ENCODE data around the gene CDK6.

The CDK6 gene

DNA sequence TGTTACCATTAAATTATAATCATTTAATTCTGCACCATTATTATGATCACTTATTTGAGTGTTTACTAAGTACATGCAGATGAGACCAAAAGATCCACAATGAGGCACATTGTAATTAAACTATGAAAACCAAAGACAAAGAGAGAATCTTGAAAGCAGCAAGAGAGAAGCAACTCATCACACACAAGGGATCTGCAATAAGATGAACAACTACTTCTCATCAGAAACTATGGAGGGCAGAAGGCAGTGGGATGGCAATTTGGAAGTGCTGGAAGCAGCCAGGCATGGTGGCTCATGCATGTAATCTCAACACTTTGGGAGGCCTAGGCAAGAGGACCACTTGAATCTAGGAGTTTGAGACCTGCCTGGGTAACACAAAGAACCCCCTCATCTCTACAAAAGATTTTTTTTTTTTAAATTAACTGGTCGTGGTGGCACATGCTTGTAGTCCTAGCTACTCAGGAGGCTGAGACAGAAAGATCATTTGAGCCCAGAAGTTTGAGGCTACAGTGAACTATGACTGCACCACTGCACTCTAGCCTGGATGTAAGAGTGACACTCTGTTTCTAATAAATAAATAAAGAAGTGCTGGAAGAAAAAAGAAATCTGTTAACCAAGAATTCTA lies 47.7 kb downstream of the CDK6 start:
- DNase-seq: no peak

DNA sequence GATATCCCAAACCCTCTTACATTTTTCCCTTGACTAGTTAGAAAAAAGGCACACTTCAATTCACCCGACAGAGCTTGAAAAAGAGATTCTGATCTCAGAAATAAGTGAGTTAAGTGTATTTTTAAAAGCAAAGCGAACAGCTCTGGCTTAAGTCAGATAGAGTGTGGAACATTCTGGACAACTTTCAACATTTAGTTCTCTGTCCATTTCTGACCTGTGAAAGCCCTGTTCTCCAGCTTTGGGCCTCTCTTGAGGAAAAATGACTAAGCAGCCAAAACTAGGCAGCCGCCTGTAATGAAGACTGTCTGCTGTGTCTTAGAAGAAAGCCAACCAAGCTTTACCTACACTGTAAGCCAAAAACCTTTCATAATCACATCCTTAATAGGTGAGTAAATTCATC lies 50.5 kb downstream of the CDK6 start:
- no peak for DNase-seq

DNA sequence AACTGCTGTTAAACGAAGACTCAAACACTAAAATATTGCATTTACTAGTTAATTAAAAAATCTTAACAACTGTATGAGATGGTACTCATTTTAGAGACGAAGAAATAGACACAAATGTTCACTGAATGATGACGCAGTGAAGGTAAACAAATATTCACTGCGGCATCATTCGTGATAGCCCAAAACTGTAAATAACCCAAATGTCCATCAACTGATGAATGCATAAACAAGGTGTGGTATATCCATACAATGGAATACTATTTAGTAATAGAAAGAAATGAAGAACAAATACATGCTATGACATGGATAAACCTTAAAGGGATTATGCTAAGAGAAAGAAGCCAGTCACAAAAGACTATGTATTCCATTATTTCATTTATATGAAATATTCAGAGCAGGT lies 51.4 kb downstream of the CDK6 start:
- no peak for DNase-seq

DNA sequence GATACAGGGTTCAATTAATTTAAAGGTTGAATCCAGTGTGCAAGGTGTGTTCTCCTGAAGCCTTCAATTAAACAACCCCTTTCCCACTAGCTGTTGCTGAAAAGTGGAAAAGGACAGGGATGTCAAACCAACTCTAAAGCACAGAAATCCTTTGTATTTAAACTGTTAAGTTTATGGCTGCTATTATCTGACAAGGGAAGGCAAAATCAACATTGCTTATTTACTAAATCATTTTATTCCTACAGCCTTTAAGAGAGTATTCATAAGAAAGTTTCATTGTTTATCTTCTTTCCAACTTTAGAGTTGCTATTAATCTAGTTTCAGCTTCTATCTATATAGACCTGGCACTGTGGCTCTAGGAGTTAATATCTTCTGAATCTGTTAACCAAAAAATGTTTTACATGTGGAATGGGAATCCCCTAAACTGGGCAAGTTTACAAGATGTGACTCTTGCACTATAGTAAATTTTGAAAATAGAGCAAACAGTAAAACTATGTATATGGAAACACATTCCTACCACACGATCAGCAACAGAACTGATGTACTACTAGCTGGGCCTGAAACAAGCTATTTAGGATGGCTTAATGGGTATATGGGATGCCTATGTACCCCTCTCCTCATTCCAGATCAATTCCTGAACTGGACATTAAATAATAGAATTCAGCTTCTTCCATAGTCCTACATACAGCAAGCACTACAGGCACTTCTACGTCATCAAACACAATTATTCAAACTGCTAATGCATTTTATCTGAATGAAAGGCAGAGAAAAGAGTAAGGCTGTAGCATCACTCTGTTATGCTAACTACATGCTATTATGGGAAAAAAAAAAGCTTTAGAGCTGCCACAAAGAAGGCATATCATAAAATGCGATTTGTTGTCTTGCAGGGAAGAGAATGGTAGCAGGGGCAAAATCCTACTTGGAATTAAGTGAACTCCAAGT lies 52.8 kb downstream of the CDK6 start:
- DNase-seq: no peak

DNA sequence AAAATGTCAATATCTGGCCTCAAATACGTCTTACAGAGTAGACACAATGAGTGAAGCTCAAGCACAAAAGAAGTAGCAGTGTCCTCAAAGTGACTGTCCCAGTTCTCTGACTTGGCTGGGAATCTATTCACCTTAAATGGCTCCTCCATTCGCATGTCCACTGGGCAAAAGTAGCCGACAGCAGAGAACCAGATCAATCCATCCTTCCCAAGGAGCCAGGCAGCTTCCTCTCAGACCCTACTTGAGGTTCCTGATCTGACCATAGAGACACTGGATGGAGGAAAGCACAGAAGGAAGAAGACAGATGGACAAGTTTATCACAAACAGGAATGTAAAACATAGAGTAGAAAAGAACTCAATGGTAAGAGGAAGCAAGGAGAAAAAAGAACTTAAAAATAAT lies 53.5 kb downstream of the CDK6 start:
- no peak for DNase-seq

DNA sequence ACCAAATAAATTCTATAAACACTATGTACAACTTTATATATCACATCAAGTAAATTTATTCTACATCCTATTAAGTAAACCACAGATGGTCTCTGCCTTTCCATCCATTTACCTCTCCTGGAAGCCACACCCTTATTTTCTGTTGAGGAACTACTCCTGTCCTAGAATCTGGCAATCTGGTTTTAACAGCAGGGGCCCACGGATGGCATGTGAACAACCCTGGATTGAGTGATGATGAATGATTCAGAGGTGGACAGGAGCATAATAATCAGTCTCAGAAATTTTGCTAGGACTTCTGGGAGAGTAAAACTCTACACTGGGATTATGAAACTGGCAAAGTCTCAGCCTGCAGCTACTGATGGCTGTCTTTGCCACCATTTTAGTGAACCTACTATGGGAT lies 54.1 kb downstream of the CDK6 start:
- DNase-seq: peak; percentile 79

DNA sequence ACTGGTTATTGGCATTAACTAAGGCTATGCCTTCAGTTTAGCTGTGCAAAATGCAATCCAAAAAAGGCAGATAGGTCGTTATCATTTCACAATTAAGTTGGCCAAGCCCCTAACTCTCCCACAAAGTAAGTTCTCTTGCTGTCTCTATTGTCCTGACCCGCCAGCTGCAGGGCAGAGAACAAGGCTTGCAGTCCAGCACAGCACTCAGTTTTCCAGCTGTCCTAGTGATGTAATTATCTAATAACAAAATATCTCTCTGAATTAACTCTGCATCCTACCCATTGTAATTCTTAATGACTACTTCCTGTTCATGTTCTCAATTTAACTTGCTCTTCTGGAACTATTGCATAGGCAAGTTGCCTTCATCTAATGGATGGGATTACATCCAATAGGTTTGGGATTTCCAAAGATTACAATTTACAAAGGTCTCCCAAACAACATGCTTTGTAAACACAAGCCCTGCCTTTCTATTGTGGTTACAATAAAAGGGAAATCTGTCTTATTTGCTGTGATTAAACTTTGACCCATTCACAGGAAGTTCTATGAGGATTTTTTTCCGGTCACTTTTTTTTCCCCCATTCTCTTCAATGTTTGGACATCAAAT lies 55.2 kb downstream of the CDK6 start:
- peak; percentile 83 for DNase-seq

DNA sequence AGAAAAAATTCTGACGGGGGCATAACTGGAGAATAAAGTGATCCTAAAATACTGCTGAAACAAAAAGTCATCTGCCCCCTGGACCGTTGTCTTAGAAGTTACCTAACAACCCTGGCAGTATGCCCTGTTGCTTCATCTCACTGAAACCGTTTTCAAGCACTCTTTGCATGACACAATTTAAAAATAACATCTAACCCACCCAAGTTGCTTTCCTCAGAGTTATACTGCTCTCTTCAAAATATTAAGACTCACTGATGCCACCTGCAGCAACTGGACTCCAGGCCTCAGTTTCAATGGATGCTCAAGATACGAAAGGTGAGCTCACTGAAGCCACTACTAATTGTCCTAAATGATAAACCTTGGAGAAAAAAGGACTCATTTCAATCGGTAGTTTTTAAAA lies 57.4 kb downstream of the CDK6 start:
- DNase-seq: peak; percentile 6

DNA sequence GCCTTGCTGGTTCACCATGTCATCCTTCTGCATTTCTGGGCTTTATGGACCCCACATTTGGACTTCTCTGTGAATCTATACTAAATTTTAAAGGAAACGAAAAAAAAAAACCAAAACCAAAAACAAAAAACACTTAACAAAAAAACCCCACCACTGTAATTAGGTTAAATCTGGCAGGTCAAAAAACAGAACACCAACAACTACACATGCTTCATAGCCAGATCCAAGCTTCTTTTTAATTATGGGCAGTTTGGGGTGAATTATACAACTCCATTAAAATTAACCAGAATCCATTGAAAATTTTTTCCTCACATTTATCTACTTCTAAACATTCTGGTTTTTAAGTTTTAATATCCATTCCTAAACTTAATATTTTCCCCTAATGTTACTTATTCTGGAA lies 58.4 kb downstream of the CDK6 start:
- DNase-seq: no peak

DNA sequence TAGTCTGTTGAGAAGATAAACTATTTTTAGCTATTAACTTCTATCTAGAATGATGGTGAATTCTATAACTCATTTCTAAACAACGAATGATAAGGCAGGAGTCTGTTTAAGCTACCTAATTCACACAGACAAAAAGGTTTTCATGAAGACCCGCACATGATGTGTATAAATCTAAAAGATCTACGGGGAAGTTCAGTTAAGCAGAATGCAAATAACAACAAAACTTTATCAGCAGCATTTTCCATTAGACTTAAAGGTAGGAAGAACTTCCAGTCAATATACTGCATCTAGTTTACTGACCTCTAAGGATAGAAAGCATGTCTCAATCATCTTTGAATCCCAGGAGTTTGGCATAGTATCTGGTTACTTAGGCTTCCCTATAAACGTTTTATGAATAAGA lies 62.6 kb downstream of the CDK6 start:
- no peak for DNase-seq

DNA sequence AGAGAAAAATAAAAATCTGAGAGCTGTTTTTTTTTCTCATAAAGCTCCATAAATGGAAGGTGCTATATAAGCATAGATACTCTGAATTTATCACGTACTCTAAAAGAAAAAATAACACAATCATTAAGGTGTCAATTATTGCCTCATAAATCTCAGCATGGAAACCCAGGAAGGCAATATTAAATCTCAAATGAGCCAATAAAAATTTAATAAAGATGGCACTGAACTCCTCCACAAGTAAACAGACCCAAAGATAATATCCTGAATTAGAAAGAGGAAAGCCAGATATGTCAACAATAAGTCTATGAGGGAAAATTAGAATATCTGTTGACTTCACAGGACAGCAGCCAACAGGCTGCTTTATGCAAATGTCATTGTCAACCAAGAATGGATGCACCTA lies 66.5 kb downstream of the CDK6 start:
- peak; percentile 41 for DNase-seq

DNA sequence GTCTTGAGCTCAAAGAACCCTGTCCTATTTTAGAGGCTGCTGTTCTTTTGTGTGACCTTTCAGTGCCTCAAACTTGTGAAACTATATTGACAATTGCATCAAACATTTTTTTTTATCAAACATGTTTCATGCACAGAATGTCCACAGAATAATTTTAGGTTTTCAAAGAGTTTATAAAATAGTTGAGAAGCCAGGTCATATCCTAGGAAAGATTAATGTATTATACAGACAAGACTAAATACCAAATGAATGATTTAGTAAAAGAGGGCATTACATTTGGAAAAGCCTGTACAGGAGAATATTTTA lies 67.0 kb downstream of the CDK6 start:
- DNase-seq: peak; percentile 47

DNA sequence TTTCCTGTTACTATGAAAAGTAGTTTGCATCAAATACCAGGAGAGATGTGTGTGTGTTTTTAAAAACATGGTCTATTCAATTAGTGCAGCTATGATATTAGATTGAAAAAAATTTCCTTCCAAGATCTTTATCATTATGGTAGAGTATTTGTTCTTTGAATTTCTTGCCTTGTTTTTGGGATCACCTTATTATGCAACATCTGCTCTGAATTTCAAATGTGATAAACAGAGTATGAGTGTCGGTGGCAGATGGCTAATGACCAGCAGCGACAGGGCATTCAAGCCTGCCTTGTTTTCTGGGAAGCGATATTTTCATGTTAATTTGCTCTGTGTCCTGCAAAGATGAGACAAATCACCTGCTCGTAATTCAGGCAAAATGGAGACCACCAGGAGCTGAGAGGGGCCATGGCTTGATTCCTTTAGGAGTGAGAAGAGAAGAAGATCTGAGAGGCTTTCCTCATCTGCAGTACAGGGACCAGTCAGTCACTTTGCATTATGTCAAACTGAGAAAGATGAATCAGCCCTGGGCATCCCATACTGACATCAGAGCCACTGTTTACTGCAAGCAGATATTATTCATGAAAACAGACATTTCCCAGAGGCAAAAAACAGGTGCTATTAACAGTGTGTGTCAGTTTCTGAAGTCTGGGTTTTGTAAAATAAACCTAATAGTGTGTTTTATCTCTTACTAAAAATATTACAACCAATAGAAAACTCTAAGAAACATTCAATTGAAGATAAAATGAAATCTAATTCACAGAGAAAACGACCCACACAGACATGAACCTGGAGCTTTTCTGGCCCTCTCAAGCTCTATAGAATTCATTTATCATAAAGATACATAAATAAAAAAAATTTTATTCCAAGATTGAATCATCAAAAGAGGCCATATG lies 67.6 kb downstream of the CDK6 start:
- peak; percentile 91 for DNase-seq

DNA sequence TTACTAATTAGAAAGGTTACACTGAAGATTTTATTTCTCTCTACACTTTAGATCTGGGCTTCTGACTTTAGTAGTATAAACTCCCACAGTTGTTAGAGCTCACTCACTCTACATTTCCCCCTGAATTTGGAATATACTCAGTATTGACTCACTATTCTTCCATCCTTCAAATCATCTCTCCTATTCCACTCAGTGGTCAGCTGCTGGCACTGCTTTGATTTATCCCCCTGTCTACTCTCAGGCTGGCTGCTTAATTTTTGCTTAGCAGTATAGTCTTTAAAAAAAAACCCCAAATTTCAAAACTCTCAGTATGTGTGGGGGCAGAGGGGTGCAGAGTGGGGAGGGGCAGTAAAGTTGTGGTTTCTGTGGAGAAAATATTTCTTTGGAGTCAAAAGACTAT lies 68.9 kb downstream of the CDK6 start:
- peak; percentile 52 for DNase-seq

DNA sequence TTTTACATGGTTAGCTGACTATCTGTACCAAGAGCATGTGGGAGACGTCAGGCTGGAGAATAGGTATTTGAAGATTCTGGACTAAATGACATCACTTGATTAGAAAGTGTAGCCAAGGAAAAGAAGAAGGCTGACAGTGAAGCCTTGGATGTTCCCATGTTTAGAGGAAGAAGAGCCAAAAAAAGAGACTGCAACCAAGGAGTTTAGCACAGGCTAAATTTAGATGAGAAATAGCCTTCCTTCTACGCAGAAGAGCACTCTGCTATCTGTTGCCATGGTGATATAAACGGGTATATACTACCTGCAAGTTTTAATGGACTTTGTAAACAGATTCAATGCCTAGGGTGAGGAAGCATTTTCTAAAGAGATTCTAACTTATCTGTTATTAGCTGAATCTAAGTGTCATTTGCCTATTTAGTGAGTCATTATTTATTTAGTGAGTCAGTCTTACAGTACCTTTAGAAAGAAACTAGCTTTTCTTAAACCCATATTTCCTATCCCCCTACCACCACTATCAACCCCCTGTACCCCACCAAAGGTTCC lies 69.8 kb downstream of the CDK6 start:
- DNase-seq: peak; percentile 76

DNA sequence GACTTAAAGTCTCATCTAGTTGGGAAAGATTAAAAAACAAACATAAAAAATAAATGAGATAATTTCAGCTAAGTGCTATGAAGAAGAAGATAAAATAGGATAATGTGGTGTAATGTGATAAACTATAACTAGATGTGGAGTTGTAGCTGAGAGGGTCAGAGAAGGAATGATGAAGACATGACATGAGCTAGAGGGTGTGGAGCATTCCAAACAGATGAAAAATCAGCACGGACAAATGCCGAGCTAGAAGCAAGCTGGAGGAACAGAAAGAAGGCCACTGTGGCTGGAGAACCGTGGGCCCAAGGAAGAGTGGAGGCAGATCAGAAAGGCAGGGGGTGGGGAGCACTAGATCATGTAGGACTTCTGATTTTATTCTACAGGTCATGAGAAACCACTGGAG lies 70.6 kb downstream of the CDK6 start:
- no peak for DNase-seq

DNA sequence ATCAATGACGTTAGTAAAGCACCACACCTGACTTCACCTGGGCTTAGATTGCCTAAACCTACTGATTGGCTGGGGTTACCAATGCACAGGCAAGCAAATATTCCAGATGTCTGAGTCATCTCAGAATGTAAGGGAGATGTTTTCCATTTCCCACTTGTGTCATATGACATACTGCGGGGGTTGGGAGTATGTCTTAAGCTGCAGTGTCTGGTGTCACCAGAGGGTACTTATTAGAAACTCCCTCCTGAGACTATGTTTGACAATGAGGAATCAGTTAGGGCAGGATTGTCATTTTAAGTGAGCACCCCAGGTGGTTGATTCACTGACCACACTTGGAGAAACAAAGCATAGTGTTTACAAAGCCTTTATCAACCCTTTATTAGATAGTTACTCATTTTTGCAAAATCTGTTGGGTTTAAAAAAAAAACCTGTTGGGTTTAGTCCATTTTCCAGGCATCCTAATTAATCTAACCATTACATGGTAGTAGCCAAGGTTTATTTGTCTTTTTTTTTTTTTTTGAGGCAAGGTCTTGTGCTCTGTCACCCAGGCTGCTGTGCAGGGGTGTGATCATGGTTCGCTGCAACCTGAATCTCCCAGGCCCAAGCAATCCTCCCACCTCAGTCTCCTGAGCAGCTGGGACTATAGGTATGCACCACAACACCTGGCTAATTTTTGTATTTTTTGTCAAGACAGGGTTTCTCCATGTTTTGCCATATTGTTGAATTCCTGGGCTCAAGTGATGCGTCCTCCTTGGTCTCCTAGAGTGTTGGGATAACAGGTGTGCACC lies 72.5 kb downstream of the CDK6 start:
- peak; percentile 99 for DNase-seq

DNA sequence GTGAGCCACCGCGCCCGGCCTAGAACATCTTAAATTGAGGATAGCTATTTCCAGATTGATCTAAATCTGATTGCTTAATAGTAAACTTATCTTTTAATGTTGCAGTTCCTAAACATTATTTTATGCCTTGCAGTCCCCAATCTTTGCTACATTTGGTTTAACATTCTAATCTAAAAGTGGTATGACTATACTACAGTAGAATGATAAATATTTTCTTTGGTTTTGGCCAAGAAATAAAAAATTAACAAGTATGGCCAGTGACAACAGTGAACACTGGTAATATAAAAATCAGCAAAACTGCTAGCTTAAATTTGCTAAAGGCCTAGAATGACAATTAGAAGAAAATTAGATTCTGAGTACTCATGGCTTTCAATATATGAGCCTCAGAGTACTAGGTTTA lies 73.5 kb downstream of the CDK6 start:
- DNase-seq: no peak

DNA sequence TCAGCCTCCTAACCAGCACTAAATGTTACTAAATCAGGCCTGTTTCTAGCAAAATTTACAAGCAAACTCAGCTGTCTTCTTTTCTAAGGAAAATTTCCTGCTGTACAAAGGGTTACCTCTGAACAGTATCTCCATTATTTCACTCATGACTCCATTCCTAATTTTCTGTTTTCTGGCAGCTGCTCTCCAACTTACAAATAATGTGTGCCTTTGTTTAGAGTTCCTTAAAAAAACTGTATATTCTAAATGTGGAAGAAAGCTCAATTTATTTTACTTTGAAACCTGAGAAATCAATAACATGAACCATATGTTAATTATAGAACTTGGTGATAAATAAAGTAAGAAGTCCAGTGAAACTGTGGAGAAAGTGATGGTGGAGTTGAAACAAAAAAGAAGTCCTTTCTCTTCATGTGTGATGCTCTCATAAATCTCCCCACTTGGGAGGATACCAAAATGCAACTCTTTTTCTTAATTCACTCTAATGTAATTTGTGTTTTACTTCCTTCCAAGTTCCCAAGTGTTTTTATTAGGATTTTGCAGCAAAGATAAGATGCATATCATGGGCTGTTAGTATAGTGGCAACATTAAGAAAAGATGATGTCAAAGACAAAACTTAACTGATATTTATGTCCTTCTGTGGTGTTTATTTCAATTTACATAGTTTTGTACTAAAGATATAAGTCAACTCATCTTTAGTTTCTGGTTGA lies 74.8 kb downstream of the CDK6 start:
- DNase-seq: no peak

DNA sequence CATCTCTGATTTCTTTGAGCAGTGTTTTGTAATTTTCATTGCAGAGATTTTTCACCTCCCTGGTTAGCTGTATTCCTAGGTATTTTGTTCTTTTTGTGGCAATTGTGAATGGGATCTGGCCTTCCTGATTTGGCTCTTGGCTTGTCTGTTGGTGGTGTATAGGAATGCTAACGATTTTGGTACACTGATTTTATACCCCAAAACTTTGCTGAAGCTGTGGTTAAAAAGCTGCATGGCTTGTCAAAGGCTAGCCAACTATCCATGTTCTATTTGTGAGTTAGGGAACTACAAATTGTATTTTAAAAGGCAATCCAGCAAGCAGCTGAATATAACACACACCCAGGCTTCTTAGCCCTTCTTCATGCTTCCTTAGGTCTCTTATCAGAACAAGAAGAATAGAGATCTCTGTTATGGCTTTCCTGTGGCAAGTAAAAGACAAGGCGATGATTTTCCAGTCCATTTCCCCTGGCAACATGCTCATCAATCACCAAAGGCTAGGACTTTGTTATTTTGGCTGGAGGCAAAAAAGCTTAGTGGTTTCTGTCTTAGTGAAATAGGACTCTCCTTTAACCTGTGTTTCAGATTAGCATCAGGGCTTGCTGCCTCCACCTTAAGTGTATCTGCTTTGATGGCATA lies 77.5 kb downstream of the CDK6 start:
- DNase-seq: peak; percentile 88
